Measurements from ENCODE around the gene SEPSECS.

- TF ChIP-seq POLR2A (IDR thresholded peaks at IDR 0.05) (no peak), CTCF (IDR thresholded peaks at IDR 0.05) (no peak), EP300 (IDR thresholded peaks at IDR 0.05) (no peak)
Measured at GRCh38 chr4:25161593-25161950, 1.3 kb upstream of the SEPSECS start.
